ENCODE results near the gene MYBPC1.
"Not testable (repeated sequence)": the region's sequence is repeated elsewhere in the genome, so short reads cannot be mapped to it uniquely, and the experiment has no call there.

MYBPC1 gene, protein sequence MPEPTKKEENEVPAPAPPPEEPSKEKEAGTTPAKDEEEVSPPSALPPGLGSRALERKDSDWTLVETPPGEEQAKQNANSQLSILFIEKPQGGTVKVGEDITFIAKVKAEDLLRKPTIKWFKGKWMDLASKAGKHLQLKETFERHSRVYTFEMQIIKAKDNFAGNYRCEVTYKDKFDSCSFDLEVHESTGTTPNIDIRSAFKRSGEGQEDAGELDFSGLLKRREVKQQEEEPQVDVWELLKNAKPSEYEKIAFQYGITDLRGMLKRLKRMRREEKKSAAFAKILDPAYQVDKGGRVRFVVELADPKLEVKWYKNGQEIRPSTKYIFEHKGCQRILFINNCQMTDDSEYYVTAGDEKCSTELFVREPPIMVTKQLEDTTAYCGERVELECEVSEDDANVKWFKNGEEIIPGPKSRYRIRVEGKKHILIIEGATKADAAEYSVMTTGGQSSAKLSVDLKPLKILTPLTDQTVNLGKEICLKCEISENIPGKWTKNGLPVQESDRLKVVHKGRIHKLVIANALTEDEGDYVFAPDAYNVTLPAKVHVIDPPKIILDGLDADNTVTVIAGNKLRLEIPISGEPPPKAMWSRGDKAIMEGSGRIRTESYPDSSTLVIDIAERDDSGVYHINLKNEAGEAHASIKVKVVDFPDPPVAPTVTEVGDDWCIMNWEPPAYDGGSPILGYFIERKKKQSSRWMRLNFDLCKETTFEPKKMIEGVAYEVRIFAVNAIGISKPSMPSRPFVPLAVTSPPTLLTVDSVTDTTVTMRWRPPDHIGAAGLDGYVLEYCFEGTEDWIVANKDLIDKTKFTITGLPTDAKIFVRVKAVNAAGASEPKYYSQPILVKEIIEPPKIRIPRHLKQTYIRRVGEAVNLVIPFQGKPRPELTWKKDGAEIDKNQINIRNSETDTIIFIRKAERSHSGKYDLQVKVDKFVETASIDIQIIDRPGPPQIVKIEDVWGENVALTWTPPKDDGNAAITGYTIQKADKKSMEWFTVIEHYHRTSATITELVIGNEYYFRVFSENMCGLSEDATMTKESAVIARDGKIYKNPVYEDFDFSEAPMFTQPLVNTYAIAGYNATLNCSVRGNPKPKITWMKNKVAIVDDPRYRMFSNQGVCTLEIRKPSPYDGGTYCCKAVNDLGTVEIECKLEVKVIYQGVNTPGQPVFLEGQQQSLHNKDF

DNA sequence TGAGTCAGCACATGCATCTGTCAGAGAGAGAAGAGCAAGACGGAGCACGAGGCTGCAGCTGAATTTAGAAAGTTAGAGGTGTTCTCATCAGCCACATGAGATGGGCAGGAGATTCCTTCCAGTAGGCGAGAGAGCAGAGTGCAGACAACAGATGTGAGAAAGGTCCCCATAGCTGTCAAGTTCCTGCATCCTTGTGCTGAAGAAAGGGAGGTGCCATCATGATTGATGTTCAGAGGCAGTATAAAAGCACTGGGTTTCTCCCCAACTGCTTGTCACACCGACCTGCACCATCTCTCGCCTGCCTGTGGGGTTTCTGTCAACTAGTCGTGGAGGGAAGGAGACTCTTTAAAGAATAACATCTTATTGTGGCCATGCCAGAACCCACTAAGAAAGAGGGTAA, at the start of gene MYBPC1:
TSS of gene MYBPC1 (plus strand) at position 272 of the 400 bp plus-strand sequence. CDS start at position 372, 100 bp downstream.
- no peak for DNase-seq (ENCODE audit: low read depth in 2 of 2)

DNA sequence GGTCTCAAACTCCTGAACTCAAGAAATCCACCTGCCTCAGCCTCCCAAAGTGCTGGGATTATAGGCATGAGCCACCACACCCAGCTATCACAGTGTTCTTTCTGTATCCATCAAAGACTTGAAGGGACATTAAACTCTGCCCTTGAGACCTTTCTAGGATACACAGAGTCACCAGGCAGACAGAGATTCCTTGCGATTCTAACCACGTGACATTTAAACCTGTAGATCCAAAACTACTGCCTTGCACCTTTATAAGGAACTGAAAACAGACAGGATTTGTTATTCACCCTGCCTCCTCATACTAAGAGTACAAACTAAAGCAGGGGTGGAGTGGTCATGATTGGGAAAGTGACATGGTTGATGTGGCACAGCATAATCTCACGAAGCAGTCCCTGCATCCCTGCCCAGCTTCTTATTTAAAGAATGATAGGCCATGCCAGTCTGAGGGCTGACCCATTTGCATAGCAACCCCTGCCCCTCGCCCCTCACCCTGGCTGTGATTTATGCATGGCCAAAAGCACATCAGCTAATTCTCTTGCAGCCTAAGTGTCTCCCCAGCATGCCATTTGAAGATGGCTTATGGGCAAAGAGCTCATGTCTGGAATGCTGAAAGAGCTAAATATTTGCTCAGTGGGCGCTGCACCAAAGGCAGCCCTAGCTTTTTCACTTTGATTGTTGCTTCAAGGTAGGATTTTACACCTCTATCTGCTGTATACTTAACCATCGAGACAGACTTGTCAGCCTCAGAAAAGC, 43.2 kb upstream of the MYBPC1 start:
- DNase-seq (ENCODE audit: low read depth in 2 of 2), result no peak

DNA sequence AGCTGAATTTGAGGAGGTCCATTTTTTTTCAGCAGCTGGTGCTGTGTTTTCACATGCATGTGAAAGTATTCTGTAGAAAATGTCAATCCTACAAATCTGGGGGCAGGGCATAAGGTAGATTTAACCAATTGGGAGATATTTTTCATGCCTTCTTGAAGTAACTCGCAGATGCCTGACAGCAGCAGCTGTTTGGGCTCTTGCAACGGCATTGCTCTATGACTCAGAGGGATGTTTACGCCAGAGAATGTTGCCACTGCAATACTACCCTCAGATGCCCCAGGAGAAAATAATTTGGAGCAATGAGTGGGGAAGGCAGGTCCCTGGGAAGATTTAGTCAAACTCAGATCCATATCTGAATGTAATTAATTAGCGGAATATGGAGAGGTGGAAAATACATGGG, 42.5 kb upstream of the MYBPC1 start:
- no peak for DNase-seq (ENCODE audit: low read depth in 2 of 2)

DNA sequence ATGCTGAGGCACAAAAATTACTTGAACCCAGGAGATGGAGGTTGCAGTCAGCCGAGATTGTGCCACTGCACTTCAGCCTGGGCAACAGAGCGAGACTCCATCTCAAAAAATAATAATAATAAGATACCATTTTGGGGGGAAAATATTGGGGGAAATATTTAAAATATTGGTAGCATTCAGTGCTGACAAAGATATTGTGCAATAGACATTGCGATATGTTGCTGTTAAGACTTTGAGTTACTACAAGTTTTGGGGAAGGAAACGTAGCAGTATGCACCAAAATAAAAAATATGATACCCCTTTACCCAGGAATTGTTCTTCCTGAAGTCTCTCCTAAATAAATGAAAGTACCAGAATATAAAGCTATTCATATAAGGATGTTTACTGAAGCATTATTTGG, 37.7 kb upstream of the MYBPC1 start:
- no peak for DNase-seq (ENCODE audit: low read depth in 2 of 2)

DNA sequence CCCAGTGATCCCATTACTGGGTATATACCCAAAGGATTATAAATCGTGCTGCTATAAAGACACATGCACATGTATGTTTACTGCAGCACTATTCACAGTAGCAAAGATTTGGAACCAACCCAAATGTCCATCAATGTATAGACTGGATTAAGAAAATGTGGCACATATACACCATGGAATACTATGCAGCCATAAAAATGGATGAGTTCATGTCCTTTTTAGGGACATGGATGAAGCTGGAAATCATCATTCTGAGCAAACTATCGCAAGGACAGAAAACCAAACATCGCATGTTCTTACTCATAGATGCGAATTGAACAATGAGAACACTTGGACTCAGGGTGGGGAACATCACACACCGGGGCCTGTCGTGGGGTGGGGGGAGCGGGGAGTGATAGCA, 36.0 kb upstream of the MYBPC1 start:
- DNase-seq (ENCODE audit: low read depth in 2 of 2), result not testable (repeated sequence)

DNA sequence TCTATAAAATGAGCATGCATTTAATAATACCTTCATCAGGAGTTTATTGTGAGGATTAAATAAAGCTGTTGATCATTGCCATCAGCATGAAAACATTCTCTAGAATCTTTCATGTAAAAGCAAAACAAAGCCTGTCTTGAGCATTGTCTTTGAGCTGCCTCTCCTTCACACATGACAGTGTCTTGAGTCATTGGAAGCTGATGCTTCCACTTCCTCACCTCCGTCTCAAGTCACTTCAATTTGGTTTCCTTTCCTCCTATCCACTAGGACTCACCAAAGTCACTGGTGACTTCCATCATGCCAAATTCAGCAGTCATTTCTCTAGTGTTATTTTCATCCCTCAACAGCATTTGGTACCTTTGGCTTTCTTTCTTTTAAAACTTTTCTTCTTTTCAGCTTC, 31.6 kb upstream of the MYBPC1 start:
- DNase-seq (ENCODE audit: low read depth in 2 of 2), result no peak

DNA sequence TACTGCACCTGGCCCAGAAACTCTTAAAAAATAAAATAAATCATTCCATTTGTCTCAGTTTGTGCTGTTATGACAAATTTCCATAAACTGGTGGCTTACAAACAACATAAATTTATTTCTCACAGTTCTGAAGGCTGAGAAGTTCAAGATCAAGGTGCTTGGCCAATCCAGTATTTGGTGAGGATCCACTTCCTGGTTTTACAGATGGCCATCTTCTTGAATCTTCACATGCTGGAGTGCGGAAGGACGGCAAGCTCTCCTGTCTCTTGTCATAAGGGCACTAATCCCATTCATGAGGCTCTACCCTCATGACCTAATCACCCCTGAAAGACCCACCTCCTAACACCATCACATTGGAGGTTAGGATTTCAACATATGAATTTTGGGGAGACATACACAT, 29.9 kb upstream of the MYBPC1 start:
- no peak for DNase-seq (ENCODE audit: low read depth in 2 of 2)

DNA sequence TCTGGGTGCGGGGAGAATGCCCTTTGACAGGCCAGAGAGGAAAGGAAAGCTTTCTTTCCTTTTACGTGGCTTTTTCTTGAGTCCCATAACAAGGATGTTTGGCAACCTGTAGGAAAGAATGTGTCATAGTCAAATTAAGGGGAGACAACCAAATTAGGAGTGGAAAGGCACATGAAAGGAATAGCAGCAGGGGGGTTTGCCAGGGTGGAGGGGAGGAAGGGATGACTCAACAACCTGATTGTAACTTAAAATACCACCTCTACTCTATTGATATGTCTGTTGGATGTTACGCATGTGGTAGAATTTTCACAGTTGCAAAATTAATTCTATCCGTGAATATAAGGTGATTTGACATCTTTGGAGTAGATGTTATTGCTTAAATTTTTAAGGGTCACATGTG, 28.5 kb upstream of the MYBPC1 start:
- peak in 1 of 2 donors; percentile 28 for DNase-seq (ENCODE audit: low read depth in 2 of 2)

DNA sequence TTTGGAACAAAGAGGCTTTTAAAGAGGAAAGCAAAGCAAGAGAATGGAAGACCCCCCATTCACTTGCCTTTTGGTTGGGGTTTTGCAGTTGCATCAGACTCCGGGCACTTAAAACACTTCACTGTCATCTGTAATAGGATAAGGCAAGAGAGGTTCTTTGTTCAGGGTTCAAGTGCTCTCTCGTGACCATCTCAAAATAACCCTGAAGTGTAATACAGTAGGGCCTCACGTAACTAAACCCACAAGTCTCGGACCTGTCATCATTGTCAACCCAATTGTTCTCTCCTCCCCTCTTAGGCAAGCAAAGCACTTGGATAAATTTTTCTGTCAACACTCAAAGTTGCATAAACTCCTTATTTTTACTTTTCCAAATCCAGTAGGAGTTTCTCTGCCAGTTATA, 26.9 kb upstream of the MYBPC1 start:
- DNase-seq (ENCODE audit: low read depth in 2 of 2), result no peak

DNA sequence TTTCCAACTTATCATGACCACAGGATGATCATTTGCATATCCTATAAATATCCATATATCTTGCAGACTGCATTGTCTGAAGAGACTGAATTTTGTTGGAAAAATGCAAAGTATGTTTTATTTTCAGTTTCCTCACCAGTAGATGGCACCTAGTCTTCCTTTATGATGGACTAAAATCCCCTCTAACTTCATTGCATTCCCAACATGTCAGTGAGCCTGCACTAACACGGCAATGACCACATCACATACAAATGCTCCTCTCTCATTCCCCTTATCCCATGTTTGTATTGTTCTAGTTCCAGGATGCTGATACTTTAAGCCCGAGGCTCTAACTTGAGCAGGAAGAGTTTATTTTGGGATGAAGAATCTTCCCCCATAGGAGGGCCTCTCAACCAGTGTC, 24.7 kb upstream of the MYBPC1 start:
- no peak for DNase-seq (ENCODE audit: low read depth in 2 of 2)

DNA sequence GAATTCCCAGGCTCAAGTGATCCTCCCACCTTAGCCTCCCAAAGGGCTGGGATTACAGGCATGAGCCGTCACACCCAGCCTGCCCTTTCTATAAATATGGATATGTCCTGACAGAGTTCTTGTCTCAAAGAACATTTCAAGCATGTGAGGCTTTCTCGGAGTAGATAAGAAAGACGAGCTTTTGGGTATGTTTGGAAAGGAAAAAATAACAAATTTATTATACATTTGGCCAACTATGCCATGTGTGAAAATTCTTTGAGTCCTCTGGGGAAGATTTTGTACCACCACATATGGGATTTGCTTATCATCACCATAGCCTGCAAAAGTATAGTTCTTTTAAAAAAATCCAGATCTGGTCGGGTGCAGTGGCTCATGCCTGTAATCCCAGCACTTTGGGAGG, 23.7 kb upstream of the MYBPC1 start:
- no peak for DNase-seq (ENCODE audit: low read depth in 2 of 2)

DNA sequence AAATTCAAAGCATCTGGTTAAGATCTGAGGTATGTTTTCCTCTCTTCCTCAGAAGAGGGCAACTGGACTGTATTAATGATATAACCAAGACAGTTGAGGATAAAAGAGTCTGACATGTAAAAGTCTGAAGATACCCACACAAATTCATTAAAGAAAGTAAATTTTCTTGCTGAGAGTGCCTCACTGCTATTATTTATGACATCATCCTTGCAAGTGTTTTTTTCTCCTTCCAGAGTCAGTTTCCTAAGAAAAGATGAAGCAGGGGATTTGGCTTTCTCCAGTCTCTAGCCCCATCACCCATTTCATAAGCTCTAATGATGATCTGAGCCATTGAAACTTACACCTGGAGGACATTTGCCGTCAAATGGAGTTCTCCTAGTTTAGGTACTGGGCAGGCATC, 21.0 kb upstream of the MYBPC1 start:
- DNase-seq (ENCODE audit: low read depth in 2 of 2), result no peak

DNA sequence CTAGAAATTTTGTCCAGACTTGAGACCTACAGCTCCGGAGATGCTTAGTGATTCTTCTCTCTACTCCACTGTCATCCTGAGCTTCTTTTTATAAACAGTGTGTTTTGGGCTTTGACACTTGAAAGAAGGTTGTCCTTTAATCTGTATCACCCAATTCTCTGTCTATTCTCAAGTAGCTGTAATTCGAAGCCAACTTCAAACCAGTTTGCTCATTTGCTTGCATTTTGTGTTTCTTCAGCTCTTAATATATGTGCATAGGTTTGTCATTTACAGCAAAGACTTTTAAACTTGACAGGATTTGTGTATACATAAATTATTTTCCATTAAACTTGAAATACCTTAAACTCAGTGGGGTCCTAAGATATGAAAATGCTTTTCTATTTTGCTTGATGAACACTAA, 16.4 kb upstream of the MYBPC1 start:
- no peak for DNase-seq (ENCODE audit: low read depth in 2 of 2)

DNA sequence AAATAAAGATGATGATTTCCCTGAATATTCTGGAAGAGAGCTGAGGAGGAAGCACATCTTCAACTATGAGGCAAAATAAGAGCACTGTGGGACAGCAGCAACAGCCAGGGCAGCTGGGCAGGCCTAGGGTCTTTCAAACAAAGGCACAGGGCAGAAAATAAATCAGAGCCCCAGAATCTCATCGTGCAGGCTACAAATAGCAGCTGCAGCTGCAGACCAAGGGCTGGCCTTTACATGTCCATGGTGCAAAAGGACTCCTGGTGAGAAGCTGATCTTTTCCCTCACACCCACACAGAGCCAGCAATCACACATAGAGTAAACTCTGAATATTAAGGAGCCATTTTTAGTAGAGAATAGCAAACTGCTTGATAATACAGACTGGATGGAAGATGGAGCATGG, 13.6 kb upstream of the MYBPC1 start:
- no peak for DNase-seq (ENCODE audit: low read depth in 2 of 2)

DNA sequence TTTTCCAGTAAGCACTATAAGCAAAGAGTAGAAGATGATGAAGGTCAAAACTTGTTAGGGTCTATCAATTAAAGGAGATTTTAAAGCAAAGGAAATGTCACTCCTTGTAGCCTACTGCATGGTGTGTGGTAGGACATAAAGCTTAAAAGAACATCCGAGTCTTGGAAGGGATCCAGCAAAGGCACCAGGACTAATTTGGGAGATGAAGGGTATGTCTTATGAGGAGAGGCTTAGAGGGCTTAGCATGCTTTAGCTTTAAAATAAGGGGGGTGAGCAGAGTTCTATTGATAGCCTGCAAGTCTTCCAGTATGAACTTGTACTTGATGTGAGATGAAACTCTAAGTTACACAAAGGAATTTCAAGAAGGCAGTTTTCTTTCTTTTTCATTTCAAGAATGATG, 11.8 kb upstream of the MYBPC1 start:
- no peak for DNase-seq (ENCODE audit: low read depth in 2 of 2)

DNA sequence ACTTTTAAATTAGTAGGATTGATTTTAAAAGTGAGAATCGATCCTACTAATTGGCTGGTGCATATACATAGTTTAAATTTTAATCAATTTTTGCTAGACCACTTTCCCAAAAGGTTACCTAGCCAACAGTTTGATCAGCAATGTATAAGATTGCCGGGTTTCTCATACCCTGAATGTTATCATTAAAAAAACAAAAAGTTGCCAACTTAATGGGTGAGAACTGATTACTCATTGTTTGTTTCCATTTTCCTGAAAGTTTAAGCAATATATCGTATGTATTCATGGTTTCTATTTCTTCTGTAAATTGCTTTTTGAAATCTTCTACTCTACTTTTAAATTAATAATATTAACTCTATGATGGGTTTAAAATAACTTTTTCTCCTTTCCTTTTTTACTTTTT, 4.4 kb upstream of the MYBPC1 start:
- no peak for DNase-seq (ENCODE audit: low read depth in 2 of 2)

DNA sequence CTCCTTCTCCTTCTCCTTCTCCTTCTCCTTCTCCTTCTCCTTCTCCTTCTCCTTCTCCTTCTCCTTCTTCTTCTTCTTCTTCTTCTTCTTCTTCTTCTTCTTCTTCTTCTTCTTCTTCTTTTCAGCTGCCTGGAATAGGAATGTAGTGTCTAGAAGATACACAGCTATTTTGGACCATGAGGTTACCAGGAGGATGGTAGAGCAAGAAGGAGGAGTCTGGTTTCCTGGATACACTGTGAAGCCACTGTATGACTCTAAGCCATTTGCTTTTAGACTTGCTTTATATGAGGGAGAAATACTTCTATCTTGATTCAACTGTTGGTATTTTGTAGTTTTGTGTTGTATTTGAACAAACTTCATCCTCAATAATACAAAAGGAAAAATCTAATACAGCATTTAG, 3.0 kb upstream of the MYBPC1 start:
- DNase-seq (ENCODE audit: low read depth in 2 of 2), result no peak

DNA sequence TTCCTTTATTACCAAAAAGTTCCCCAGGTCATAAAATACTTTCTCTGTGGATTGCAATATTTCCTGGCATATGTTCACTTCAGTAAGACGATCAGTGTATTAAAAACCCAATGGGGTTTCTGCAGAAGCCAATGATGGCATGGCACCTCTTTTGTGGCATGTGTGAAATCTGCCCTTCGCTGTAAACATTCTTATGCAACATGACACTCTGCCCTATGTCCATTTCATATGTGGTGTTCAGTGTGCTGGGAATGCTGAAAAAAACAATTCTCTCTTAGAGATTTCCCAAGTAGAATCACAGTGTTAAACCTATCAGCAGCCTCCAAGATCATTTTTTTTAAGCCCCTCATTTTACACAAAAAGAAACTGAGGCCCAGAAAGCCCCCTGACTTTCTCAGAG, 2.3 kb upstream of the MYBPC1 start:
- DNase-seq (ENCODE audit: low read depth in 2 of 2), result no peak

DNA sequence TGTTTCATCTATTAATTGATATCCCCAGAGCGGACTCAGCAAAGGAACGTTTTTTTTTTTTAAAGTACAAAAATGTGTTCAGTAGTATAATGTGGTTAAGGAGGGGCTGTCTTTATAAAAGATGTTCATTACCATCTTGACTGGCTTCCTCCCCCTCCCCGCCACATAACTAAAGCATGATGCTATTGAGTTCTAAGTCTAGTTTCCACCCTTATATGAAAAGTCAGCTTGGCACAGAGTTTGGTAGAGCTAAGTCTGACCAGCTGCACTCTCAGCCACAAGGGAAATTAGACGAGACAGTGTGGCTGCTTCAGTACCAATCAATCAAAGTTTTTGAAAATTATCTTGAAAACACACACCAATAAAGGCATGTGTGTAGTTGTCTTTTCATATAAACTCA, 1.9 kb upstream of the MYBPC1 start:
- DNase-seq (ENCODE audit: low read depth in 2 of 2), result no peak

DNA sequence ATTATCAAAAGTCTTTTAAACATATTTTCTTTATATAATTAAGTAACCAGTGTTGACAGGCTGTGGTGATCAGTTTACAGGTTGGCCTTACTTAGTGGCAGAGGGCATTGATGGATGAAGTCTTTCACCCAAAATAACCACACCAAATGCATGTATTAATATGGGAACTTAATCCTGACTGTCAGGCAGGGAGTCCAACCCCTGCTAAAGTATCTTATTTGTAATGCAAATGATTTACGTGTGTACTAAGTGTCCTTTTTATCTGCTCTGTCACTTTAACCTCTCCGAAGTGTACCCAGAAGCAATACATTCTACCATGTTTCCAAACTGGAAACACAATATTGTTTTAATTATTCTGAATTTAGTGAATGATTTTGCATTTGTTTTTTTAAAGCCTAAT, 1.4 kb downstream of the MYBPC1 start:
- no peak for DNase-seq (ENCODE audit: low read depth in 2 of 2)

DNA sequence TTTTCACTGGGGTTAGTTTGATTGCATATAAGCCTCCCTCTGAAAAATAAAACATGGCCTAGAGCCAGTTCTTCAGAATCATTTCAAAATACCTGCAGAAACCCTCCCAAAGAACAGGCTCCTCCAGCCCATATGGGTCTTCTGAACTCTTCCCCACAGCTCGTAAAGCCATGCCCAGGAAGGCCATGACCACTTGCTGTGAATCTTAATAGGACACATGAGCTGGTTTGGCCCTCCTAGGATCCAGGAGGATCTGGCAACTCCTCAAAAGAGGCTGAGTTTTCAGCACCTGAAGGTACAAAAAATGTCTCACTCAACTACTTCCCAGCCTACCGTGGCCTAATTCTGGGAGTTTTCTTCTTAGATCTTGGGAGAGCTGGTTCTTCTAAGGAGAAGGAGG, 2.4 kb downstream of the MYBPC1 start:
- no peak for DNase-seq (ENCODE audit: low read depth in 2 of 2)

DNA sequence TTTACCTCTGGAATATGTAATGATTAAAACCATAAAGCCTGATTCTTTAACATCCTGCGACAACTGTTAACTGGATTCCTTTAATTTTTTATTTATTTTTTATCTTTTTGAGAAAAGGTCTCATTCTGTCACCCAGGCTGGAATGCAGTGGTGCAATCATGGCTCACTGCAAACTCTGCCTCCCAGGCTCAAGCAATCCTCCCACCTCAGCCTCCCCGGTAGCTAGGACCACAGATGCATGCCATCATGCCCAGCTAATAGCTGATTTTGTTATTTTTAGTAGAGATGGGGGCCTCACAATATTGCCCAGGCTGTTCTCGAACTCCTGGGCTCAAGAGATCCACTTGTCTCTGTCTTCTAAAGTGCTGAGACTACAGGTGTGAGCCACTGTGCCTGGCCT, 3.7 kb downstream of the MYBPC1 start:
- no peak for DNase-seq (ENCODE audit: low read depth in 2 of 2)
